Duodenal mucosa (tissue), 2 donors: ENCODE results near the gene LEKR1.

Source experiments
- H3K27ac ChIP-seq: one replicate; pipeline ENCODE4 v1.7.0; 2013; ENCODE audit warnings: low read depth, low read length
- H3K27me3 ChIP-seq, 2 donors: one replicate each; pipeline ENCODE4 v1.7.0; 2013; ENCODE audit warnings: low read length in 2 of 2, control low read depth in 1 of 2; ENCODE audit not compliant: insufficient read depth in 2 of 2, control insufficient read depth in 1 of 2
- H3K36me3 ChIP-seq, 2 donors: one replicate each; pipeline ENCODE4 v1.7.0; 2013; ENCODE audit warnings: low read length in 2 of 2, control low read depth in 1 of 2; ENCODE audit not compliant: insufficient read depth in 2 of 2, control insufficient read depth in 1 of 2
- H3K4me1 ChIP-seq, 2 donors: one replicate each; pipeline ENCODE4 v1.7.0; 2013; ENCODE audit warnings: low read length in 2 of 2, control low read depth in 1 of 2; ENCODE audit not compliant: insufficient read depth in 2 of 2, control insufficient read depth in 1 of 2
- H3K4me3 ChIP-seq, 2 donors: one replicate each; pipeline ENCODE4 v1.7.0; 2013; ENCODE audit warnings: low read length in 2 of 2, low read depth in 1 of 2
- H3K9ac ChIP-seq, 2 donors: one replicate each; pipeline ENCODE4 v1.7.0; 2013; ENCODE audit warnings: low read length in 2 of 2, low read depth in 1 of 2
- H3K9me3 ChIP-seq, 2 donors: one replicate each; pipeline ENCODE4 v1.7.0; 2013; ENCODE audit warnings: low read length in 2 of 2, control low read depth in 1 of 2; ENCODE audit not compliant: control insufficient read depth in 1 of 2

LEKR1 gene

GRCh38 chr3:156806698-156807097, 19.5 kb upstream of the LEKR1 start:
- H3K27ac ChIP-seq: no peak overlapping the region
- H3K9ac ChIP-seq: no peak overlapping the region
- H3K4me3 ChIP-seq: no peak overlapping the region
- no peaks in the 10 kb centered on the region for H3K36me3 ChIP-seq
- H3K9me3 ChIP-seq: no peaks in the 10 kb centered on the region
- H3K27me3 ChIP-seq: no peaks in the 10 kb centered on the region
- peaks cover 4 to 7% of the 10 kb centered on the region in 2 donors for H3K4me1 ChIP-seq

- Histone ChIP-seq H3K4me1 (peaks cover 12 to 21% of the 10 kb centered on the region in 2 donors), H3K9ac (no peak overlapping the region), H3K27ac (no peak overlapping the region), H3K27me3 (no peaks in the 10 kb centered on the region), H3K9me3 (no peaks in the 10 kb centered on the region), H3K36me3 (no peaks in the 10 kb centered on the region), H3K4me3 (no peak overlapping the region)
These were observed 18.1 kb upstream of the LEKR1 start for GRCh38 chr3:156808025-156808424.

GRCh38 chr3:156811089-156811862, 14.9 kb upstream of the LEKR1 start:
- no peak overlapping the region for H3K27ac ChIP-seq

GRCh38 chr3:156812521-156813335, 13.4 kb upstream of the LEKR1 start:
- no peak overlapping the region for H3K4me3 ChIP-seq
- no peak overlapping the region for H3K9ac ChIP-seq
- H3K4me1 ChIP-seq: peaks cover 28 to 35% of the 10 kb centered on the region in 2 donors
- H3K27ac ChIP-seq: no peak overlapping the region
- no peaks in the 10 kb centered on the region for H3K9me3 ChIP-seq
- H3K27me3 ChIP-seq: no peaks in the 10 kb centered on the region
- H3K36me3 ChIP-seq: no peaks in the 10 kb centered on the region

More at GRCh38 chr3:156811089-156811862, 14.9 kb upstream of the LEKR1 start:
- Histone ChIP-seq H3K9me3 (no peaks in the 10 kb centered on the region), H3K36me3 (no peaks in the 10 kb centered on the region), H3K4me1 (peaks cover 21 to 31% of the 10 kb centered on the region in 2 donors), H3K4me3 (no peak overlapping the region), H3K27me3 (no peaks in the 10 kb centered on the region), H3K9ac (no peak overlapping the region)

- Histone ChIP-seq H3K36me3 (no peaks in the 10 kb centered on the region), H3K4me3 (no peak overlapping the region), H3K9me3 (no peaks in the 10 kb centered on the region), H3K27ac (no peak overlapping the region), H3K9ac (no peak overlapping the region), H3K27me3 (no peaks in the 10 kb centered on the region), H3K4me1 (peaks cover 39 to 49% of the 10 kb centered on the region in 2 donors)
These were observed 11.9 kb upstream of the LEKR1 start for GRCh38 chr3:156814295-156814694.

- peak overlapping the region; percentile 48 to 77 for H3K9ac ChIP-seq
- H3K4me1 ChIP-seq: peaks cover 35 to 58% of the 10 kb centered on the region in 2 donors
- no peaks in the 10 kb centered on the region for H3K9me3 ChIP-seq
- peak overlapping the region; percentile 93 for H3K27ac ChIP-seq
- peak overlapping the region; percentile 84 to 88 for H3K4me3 ChIP-seq
- H3K27me3 ChIP-seq: no peaks in the 10 kb centered on the region
- no peaks in the 10 kb centered on the region for H3K36me3 ChIP-seq
These were observed 9.9 kb upstream of the LEKR1 start for GRCh38 chr3:156816091-156816793.

GRCh38 chr3:156816794-156817645, 9.1 kb upstream of the LEKR1 start:
- H3K27ac ChIP-seq: peak overlapping the region; percentile 93
- H3K36me3 ChIP-seq: no peaks in the 10 kb centered on the region
- H3K4me3 ChIP-seq: peak overlapping the region; percentile 84 to 88
- H3K9me3 ChIP-seq: no peaks in the 10 kb centered on the region
- H3K4me1 ChIP-seq: peaks cover 35 to 50% of the 10 kb centered on the region in 2 donors
- H3K27me3 ChIP-seq: no peaks in the 10 kb centered on the region
- H3K9ac ChIP-seq: peak overlapping the region; percentile 48 to 77

GRCh38 chr3:156817646-156818272, 8.4 kb upstream of the LEKR1 start:
- H3K36me3 ChIP-seq: no peaks in the 10 kb centered on the region
- peak overlapping the region; percentile 84 to 88 for H3K4me3 ChIP-seq
- H3K27ac ChIP-seq: peak overlapping the region; percentile 93
- no peaks in the 10 kb centered on the region for H3K27me3 ChIP-seq
- H3K4me1 ChIP-seq: peaks cover 30 to 43% of the 10 kb centered on the region in 2 donors
- H3K9me3 ChIP-seq: no peaks in the 10 kb centered on the region
- peak overlapping the region; percentile 48 to 77 for H3K9ac ChIP-seq

- H3K9me3 ChIP-seq: no peaks in the 10 kb centered on the region
- H3K27me3 ChIP-seq: no peaks in the 10 kb centered on the region
- no peak overlapping the region for H3K27ac ChIP-seq
- H3K4me3 ChIP-seq: no peak overlapping the region
- no peaks in the 10 kb centered on the region for H3K36me3 ChIP-seq
- no peak overlapping the region for H3K9ac ChIP-seq
- peaks cover 26 to 38% of the 10 kb centered on the region in 2 donors for H3K4me1 ChIP-seq
These were observed 7.9 kb upstream of the LEKR1 start for GRCh38 chr3:156818273-156818651.
